A673 (cell line): ENCODE measurements around the gene ANKLE2. TPM values are rescaled to one million over a fixed set of nuclear protein-coding genes. Genes with fewer than 3 reads are reported as not detected.

Source experiments
- BruUV-seq: library from RNA; stranded (reverse); fragments of 400-500 nt; replicated peaks from 2 replicates; lab custom pipeline; 2021; lab: Mats Ljungman, UMichigan
- CTCF ChIA-PET: fragments of 300-600 bp; sonication (Branson Sonifier 250); formaldehyde crosslinking; loops from one replicate; lab custom pipeline; 2022; ENCODE audit warnings: antibody characterized with exemption; lab: Charles Lee
- POLR2A ChIA-PET: fragments of 300-600 bp; sonication (Branson Sonifier 250); formaldehyde crosslinking; loops from one replicate; lab custom pipeline; 2022; ENCODE audit warnings: antibody characterized with exemption; ENCODE audit not compliant: low non-redundant PET; lab: Charles Lee
- DNase-seq: peaks from one replicate; pipeline ENCODE4 v3.0.0-alpha.2; 2015; ENCODE audit warnings: low spot score
- H3K27ac ChIP-seq: fragments of 200-600 bp; sonication (generic); 2 replicates; pipeline ENCODE4 v1.5.1; 2016; ENCODE audit warnings: mixed run types, low read depth, mild to moderate bottlenecking, mixed read lengths, antibody characterized with exemption, low read length; ENCODE audit not compliant: poor library complexity, severe bottlenecking
- H3K27me3 ChIP-seq: fragments of 200-600 bp; sonication (generic); replicated peaks from 2 replicates; pipeline ENCODE4 v1.6.1; 2017; ENCODE audit warnings: mixed run types, low read depth, mild to moderate bottlenecking, mixed read lengths, antibody characterized with exemption, low read length; ENCODE audit not compliant: insufficient read depth, poor library complexity
- H3K36me3 ChIP-seq: fragments of 200-600 bp; sonication (generic); 2 replicates; pipeline ENCODE4 v1.6.1; 2016; ENCODE audit warnings: mixed run types, mild to moderate bottlenecking, mixed read lengths, antibody characterized with exemption, low read length; ENCODE audit not compliant: insufficient read depth, poor library complexity, severe bottlenecking
- H3K4me1 ChIP-seq: fragments of 200-600 bp; sonication (generic); 2 replicates; pipeline ENCODE4 v1.6.1; 2017; ENCODE audit warnings: mixed run types, mild to moderate bottlenecking, mixed read lengths, antibody characterized with exemption, low read length; ENCODE audit not compliant: insufficient read depth, poor library complexity, severe bottlenecking
- H3K4me3 ChIP-seq: fragments of 200-600 bp; sonication (generic); 2 replicates; pipeline ENCODE4 v1.5.1; 2016; ENCODE audit warnings: low read depth, mixed run types, mild to moderate bottlenecking, mixed read lengths, low read length; ENCODE audit not compliant: poor library complexity, severe bottlenecking
- H3K9me3 ChIP-seq: fragments of 200-600 bp; sonication (generic); 2 replicates; pipeline ENCODE4 v1.6.1; 2016; ENCODE audit warnings: mixed run types, low read depth, mild to moderate bottlenecking, mixed read lengths, antibody characterized with exemption, low read length; ENCODE audit not compliant: poor library complexity, severe bottlenecking
- CTCF ChIP-seq: fragments of 300-800, 200-600 bp; sonication (generic); conservative IDR thresholded peaks from 2 replicates; pipeline ENCODE4 v1.5.1; 2017; ENCODE audit warnings: low read depth, mild to moderate bottlenecking, antibody characterized with exemption, low read length, moderate library complexity, mixed read lengths
- EZH2 ChIP-seq: fragments of 200-600 bp; sonication (generic); IDR thresholded peaks from 2 replicates; pipeline ENCODE4 v1.6.1; 2017; ENCODE audit warnings: borderline replicate concordance, low read depth, mild to moderate bottlenecking, mixed read lengths, antibody characterized with exemption, low read length; ENCODE audit not compliant: poor library complexity, severe bottlenecking
- intact Hi-C: fragments of 100-400 bp; cut with micrococcal nuclease; formaldehyde crosslinking; loops from one replicate; pipeline ENCODE4 v1.10.0; 2022; ENCODE audit not compliant: unreplicated experiment
- total RNA-seq: library from RNA; stranded (reverse); gene quantifications from 2 replicates; pipeline ENCODE4 v1.2.3, GENCODE V29; 2021

ANKLE2 gene
- total RNA-seq, 1 experiment from 2014 or later = 107 TPM

DNA sequence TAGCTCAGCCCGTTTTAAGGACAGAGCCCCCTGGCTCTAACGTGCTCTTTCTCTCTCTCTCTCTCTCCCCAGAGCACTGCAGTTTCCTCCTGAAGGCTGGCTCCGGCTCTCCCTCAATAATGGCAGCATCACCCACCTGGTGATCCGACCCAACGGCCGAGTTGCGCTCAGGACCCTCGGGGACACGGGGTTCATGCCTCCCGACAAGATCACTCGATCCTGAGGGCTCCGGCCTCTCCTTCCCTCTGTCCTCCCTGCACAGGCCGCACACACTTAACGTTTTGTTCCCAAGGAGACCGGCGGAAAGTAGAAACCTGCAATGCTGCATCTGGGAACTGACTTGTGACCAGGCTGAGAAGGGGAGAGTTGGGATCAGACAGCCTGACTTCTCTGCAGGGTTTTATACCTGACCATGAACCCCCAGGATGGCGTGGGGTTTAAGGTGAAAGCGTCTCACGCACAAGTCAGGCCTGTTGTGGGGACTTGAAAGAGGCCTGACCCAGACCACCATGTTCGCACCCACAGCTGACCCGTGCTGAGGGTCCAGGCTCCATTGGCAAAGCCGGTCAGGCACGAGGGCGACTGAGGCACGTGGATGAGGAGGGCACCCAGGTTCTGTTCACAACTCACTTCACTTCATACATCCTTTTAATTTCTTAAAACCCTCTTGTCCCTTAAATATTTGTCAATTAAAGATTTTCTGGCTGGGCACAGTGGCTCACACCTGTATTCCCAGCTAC lies 40.9 kb downstream of the ANKLE2 start:
- TF ChIP-seq CTCF (no peak), EZH2 (no peak)
- Histone ChIP-seq H3K9me3 (no peaks in the 10 kb centered on the region), H3K36me3 (peaks cover 76% of the 10 kb centered on the region), H3K4me1 (peaks cover 13% of the 10 kb centered on the region), H3K27me3 (no peaks in the 10 kb centered on the region), H3K27ac (no peak overlapping the region), H3K4me3 (no peak overlapping the region)
- POLR2A ChIA-PET = no interaction called here
- no peak for DNase-seq
- TSS peak; percentile 39 for BruUV-seq
- intact Hi-C loops = no loop called here
- CTCF ChIA-PET = interaction anchor here (0.7 kb wide), 1 partner anchor 48 kb away, joined by 3 read pairs; no protein-coding TSS in a partner anchor

GRCh38 chr12:132719954-132720324 lies 41.7 kb downstream of the ANKLE2 start:
- Histone ChIP-seq H3K9me3 (no peaks in the 10 kb centered on the region), H3K27me3 (no peaks in the 10 kb centered on the region), H3K36me3 (peaks cover 71% of the 10 kb centered on the region), H3K27ac (peak overlapping the region; percentile 50), H3K4me1 (peaks cover 13% of the 10 kb centered on the region), H3K4me3 (no peak overlapping the region)
- BruUV-seq = no TSS peak
- ChIA-PET POLR2A (no interaction called here), CTCF (interaction anchor here (0.7 kb wide), 1 partner anchor 49 kb away, joined by 3 read pairs; no protein-coding TSS in a partner anchor)
- intact Hi-C loops = no loop called here
- DNase-seq = no peak
- TF ChIP-seq EZH2 (no peak), CTCF (no peak)

DNA sequence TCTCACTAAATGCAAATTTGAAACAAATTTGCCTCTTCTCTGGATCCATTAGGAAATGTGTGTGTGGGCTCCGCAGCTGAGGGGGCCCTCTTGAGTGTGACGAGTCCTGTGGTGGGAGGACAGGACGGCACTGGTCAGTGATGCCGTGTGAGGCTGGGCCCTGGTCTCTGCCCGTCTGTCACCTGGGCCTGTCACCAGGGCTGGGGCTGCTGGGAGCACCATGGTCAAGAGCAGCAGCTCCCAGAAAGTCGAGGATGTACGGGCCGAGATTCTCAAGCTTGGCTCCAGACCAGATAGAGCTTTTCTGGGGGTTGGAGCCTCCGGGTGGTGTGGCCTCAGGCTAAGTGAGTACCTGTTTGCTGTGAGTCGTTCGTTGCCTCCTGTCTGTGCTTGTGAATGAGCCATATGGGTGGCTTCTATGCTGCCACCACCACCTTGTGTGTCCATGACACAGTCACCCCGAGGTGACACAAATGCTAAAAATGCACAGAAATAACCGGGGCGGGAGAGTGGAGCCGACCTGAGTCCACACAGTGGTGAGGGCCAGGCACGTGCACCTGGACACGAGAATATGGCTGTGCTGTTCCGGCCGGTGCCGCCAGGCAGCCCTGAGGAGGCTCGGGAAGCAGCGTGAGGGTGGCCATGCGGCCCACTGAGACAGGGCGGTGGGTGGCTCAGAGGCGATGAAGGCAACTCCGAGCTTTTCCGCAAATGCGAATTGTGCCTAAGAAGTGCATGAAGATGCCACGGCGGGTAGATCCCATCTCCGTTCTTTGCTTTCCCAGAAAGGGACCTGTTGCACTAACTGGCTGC lies 42.3 kb downstream of the ANKLE2 start:
- intact Hi-C loops = no loop called here
- TF ChIP-seq EZH2 (no peak), CTCF (no peak)
- Histone ChIP-seq H3K4me1 (peaks cover 13% of the 10 kb centered on the region), H3K27ac (peak overlapping the region; percentile 50), H3K27me3 (no peaks in the 10 kb centered on the region), H3K4me3 (no peak overlapping the region), H3K36me3 (peaks cover 71% of the 10 kb centered on the region), H3K9me3 (no peaks in the 10 kb centered on the region)
- ChIA-PET CTCF (no interaction called here), POLR2A (no interaction called here)
- BruUV-seq = no TSS peak
- no peak for DNase-seq
